ENCODE results near the gene HLA-DMA. TPM values are rescaled to one million over a fixed set of nuclear protein-coding genes. Genes with fewer than 3 reads are reported as not detected.
A peak's percentile ranks its signal among the peaks of the same experiment; 100 is the strongest.

The HLA-DMA gene
- total RNA-seq, 2 donors from 2014 or later, result 14.5 to 26.1 TPM

DNA sequence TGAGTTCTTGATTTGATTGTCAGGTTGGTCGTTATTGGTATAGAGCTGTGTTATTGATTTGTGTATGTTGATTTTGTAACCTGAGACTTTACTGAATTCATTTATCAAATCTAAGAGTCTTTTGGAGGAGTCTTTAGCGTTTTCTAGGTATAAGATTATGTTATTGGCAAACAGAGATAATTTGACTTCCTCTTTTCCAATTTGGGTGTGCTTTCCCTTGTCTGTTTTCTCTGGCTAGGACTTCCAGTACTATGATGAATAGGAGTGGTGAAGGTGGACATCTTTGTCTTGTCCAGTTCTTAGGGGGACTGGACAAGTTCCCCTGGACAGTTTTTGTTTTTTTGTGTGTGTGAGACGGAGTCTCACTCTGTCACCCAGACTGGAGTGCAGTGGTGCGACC lies 39.1 kb upstream of the HLA-DMA start:
- Histone ChIP-seq H3K9ac (ENCODE audit: low read depth in 2 of 2, low read length in 2 of 2) (no peak overlapping the region), H3K36me3 (no peaks in the 10 kb centered on the region), H3K4me1 (no peaks in the 10 kb centered on the region), H3K4me3 (no peak overlapping the region), H3K27me3 (no peaks in the 10 kb centered on the region), H3K9me3 (no peaks in the 10 kb centered on the region), H3K27ac (no peak overlapping the region)
- DNase-seq, result no peak
- TF ChIP-seq, protein P1, sequence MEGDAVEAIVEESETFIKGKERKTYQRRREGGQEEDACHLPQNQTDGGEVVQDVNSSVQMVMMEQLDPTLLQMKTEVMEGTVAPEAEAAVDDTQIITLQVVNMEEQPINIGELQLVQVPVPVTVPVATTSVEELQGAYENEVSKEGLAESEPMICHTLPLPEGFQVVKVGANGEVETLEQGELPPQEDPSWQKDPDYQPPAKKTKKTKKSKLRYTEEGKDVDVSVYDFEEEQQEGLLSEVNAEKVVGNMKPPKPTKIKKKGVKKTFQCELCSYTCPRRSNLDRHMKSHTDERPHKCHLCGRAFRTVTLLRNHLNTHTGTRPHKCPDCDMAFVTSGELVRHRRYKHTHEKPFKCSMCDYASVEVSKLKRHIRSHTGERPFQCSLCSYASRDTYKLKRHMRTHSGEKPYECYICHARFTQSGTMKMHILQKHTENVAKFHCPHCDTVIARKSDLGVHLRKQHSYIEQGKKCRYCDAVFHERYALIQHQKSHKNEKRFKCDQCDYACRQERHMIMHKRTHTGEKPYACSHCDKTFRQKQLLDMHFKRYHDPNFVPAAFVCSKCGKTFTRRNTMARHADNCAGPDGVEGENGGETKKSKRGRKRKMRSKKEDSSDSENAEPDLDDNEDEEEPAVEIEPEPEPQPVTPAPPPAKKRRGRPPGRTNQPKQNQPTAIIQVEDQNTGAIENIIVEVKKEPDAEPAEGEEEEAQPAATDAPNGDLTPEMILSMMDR (IDR thresholded peaks at IDR 0.05), result no peak
- intact Hi-C loops (cut with DNase I), result no loop called here

DNA sequence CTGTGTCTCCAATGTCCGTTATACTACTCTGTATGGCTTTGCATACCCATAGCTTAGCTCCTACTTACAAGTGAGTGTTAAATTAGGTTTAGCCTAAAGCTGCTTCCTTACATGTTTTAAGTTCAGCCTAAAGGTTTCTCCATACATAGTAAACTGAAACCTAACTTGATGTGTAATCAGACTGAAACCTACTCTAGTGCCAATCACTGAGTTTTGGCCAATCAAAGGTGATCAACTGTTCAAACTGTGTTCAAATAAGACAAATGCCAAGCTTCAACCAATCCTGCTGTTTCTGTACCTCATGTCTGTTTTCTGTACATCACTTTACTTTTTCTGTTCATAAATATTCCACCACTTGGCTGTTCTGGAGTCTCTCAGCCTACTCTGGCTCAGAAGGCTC lies 36.5 kb upstream of the HLA-DMA start:
- no peaks in the 10 kb centered on the region for H3K36me3 ChIP-seq
- no peaks in the 10 kb centered on the region for H3K9me3 ChIP-seq
- intact Hi-C loops (cut with DNase I), result no loop called here
- no peak overlapping the region for H3K27ac ChIP-seq
- TF ChIP-seq, protein P1 (IDR thresholded peaks at IDR 0.05), result no peak
- no peak overlapping the region for H3K9ac ChIP-seq (ENCODE audit: low read depth in 2 of 2, low read length in 2 of 2)
- peaks cover 3% of the 10 kb centered on the region for H3K4me1 ChIP-seq
- no peaks in the 10 kb centered on the region for H3K27me3 ChIP-seq
- no peak for DNase-seq
- H3K4me3 ChIP-seq, result no peak overlapping the region

DNA sequence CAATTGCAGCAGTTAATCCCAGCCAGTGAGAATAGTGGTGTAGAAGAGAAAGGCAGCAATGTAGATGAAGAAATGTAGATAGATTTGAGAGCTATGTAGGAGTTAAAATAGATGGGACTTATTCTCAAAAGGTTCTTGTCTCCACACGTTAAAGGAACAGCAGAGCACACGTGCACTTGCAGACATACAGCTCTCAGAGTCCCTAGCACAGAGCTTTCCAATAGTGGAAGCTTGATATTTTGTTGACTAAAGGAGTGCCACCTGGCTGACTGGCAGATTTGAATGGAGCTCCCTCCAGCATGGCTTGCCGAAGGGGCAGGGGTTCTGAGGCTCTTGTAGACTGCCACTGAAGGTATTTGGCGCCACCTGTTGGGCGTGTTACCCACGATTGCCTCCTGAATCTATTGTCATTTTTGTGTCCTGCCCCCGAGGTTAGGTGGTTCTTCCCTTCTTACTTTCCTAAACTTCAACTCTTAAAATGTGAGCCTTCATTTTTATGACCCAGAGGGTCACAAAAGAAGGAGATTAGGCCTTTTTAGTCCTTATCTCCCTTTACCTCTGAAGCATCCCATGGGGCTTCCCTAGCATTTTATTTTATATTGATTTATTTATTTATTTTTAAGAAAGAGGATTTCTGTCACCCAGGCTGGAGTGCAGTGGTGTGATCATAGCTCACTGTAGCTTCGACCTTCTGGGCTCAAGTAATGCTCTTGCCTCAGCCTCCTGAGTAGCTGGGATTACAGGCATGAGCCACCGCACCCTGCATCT lies 31.9 kb upstream of the HLA-DMA start:
- no peaks in the 10 kb centered on the region for H3K9me3 ChIP-seq
- H3K27ac ChIP-seq, result peak overlapping the region; percentile 20
- H3K27me3 ChIP-seq, result no peaks in the 10 kb centered on the region
- peaks cover 12% of the 10 kb centered on the region for H3K36me3 ChIP-seq
- intact Hi-C loops (cut with DNase I), result loop anchor here (1.0 kb wide), 1 partner anchor 101 kb away; no protein-coding TSS in a partner anchor
- H3K9ac ChIP-seq (ENCODE audit: low read depth in 2 of 2, low read length in 2 of 2), result peak overlapping the region in 1 of 2 donors; percentile 1
- TF ChIP-seq, protein P1 (IDR thresholded peaks at IDR 0.05), result peak; percentile 91
- H3K4me1 ChIP-seq, result peaks cover 26% of the 10 kb centered on the region
- H3K4me3 ChIP-seq, result no peak overlapping the region
- peak; percentile 97 for DNase-seq

DNA sequence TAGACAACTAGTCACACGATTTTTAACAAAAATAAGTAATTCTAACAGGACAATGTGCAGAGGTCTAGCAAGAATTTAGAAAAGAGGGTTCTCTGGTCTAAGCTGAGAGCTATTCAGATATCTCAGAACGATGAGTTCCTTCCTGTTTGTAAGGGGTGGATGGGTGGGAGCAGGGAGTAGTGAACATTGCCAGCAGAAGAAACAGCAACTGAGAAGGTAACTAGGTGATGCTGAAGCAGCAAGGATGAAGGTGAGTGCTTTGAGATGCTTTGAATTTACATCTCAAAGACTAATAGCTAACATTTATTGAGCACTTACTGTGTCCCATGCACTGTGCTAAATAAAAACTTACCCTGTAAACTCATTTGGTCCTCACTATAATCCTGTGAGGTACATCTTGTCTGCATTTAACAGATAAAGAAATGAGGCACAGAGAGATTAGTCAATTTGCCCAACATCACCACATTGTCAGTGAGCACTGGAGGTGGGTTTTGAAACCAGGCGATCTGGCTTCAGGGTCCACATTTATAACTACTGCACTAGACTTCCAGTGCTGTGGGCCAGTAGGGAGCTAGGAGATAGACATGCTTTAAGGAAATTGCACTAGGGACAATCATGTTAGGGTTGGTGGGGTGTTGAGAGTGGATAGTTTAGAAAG lies 31.2 kb upstream of the HLA-DMA start:
- Histone ChIP-seq H3K27ac (peak overlapping the region; percentile 20), H3K9me3 (no peaks in the 10 kb centered on the region), H3K27me3 (no peaks in the 10 kb centered on the region), H3K4me3 (no peak overlapping the region), H3K36me3 (peaks cover 19% of the 10 kb centered on the region), H3K9ac (ENCODE audit: low read depth in 2 of 2, low read length in 2 of 2) (peak overlapping the region in 1 of 2 donors; percentile 1), H3K4me1 (peaks cover 28% of the 10 kb centered on the region)
- intact Hi-C loops (cut with DNase I), result loop anchor here (1.0 kb wide), 1 partner anchor 100 kb away; no protein-coding TSS in a partner anchor
- no peak for DNase-seq
- TF ChIP-seq, protein P1 (IDR thresholded peaks at IDR 0.05), result no peak

DNA sequence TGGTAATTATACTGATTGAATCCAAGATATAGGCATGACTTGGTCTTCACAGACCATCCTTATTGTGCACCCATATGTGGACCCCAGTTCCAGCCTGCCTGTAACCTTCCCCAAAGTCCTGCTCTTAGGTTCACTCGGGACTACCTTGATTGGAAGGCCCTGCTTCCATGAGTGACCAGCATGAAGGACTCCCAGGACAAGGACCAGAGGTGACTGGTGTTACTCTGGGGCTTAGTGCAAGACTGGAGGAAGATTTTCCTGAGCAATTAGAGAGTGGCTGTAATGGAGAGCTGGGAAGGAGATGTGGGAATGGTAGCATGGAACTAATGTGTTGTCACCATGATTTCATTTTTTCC lies 30.6 kb upstream of the HLA-DMA start:
- Histone ChIP-seq H3K36me3 (peaks cover 22% of the 10 kb centered on the region), H3K9ac (ENCODE audit: low read depth in 2 of 2, low read length in 2 of 2) (peak overlapping the region in 1 of 2 donors; percentile 35), H3K27me3 (no peaks in the 10 kb centered on the region), H3K9me3 (no peaks in the 10 kb centered on the region), H3K27ac (peak overlapping the region; percentile 32), H3K4me3 (no peak overlapping the region), H3K4me1 (peaks cover 30% of the 10 kb centered on the region)
- intact Hi-C loops (cut with DNase I), result no loop called here
- no peak for DNase-seq
- TF ChIP-seq, protein P1 (IDR thresholded peaks at IDR 0.05), result no peak
